Gastroesophageal sphincter (tissue), 3 donors: Measurements from ENCODE around the gene SLC7A6OS.

ENCODE experiments used
- CTCF ChIP-seq, 4 experiments: fragments of 200-600 bp in 2 of 4; fragments of 450-650 bp in 2 of 4; sonication (generic) in 1 of 4; IDR thresholded peaks; one replicate each; pipeline ENCODE4 v1.5.1; 2017 to 2019; ENCODE audit warnings: antibody characterized with exemption in 4 of 4, mild to moderate bottlenecking in 2 of 4, moderate library complexity in 2 of 4
- EP300 ChIP-seq: sonication (generic); formaldehyde crosslinking; IDR thresholded peaks from one replicate; pipeline ENCODE4 v1.6.1; 2017; ENCODE audit warnings: antibody characterized with exemption, mild to moderate bottlenecking
- POLR2A ChIP-seq, 2 donors: fragments of 450-650 bp; IDR thresholded peaks; one replicate each; pipeline ENCODE4 v1.6.1; 2017; ENCODE audit warnings: antibody characterized with exemption in 2 of 2, mild to moderate bottlenecking in 2 of 2, moderate library complexity in 1 of 2

DNA sequence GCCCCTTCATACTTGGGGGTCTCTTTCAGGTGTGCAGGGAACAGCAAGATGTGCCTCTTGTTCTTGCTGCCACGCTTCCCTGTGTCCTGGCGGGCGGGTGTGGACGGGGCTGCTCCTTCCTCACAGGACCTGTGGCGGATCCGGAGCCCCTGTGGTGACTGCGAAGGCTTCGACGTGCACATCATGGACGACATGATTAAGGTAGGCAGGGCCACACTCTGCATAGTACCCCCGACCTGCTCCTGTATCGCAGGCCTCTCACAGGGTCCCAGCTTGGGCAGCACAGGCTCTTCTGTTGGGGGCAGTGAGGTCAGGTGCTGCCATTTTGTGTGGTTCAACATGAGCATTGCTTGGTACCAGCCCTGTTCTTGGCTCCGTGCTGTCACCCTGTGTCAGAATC lies 42.6 kb upstream of the SLC7A6OS start:
- TF ChIP-seq CTCF (IDR thresholded peaks at IDR 0.05) (no peak), EP300 (no peak), POLR2A (IDR thresholded peaks at IDR 0.05) (no peak)
